ENCODE measurements around the gene AIFM3. TPM values are rescaled to one million over a fixed set of nuclear protein-coding genes. Genes with fewer than 3 reads are reported as not detected.

Gene AIFM3
- total RNA-seq, 1 experiment from 2014 or later = 2.6 TPM

DNA sequence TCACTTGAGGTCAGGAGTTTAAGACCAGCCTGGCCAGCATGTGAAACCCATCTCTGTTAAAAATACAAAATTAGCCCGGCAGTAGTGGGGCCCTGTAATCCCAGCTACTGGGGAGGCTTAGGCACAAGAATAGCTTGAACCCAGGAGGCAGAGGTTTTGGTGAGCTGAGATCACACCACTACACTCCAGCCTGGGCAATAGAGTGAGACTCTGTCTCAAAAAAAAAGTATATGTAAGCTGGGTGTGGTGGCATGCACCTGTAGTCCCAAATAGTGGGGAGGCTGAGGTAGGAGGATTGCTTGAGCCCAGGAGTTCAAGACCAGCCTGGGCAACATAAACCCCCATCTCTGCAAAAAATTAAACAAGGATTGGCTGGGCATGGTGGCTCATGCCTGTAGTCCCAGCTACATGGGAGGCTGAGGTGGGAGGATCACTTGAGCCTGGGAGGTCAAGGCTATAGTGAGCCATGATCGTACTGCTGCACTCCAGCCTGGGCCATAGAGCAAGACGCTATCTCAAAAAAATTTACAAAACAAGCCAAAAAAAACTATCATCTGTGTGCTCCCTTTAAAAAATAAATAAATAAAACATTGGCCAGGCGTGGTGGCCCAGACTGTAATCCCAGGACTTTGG, 39.0 kb upstream of the AIFM3 start (continued):
- TF ChIP-seq MLX (CRISPR knock-in tag; IDR thresholded peaks at IDR 0.05) = no peak
- no peak for TF ChIP-seq IRF2 (CRISPR knock-in tag; IDR thresholded peaks at IDR 0.05; ENCODE audit: borderline replicate concordance, low read depth)
- no peak for TF ChIP-seq ATF3 (CRISPR knock-in tag; conservative IDR thresholded peaks at IDR 0.05)
- TF ChIP-seq PRDM15 (CRISPR knock-in tag; IDR thresholded peaks at IDR 0.05) = no peak

DNA sequence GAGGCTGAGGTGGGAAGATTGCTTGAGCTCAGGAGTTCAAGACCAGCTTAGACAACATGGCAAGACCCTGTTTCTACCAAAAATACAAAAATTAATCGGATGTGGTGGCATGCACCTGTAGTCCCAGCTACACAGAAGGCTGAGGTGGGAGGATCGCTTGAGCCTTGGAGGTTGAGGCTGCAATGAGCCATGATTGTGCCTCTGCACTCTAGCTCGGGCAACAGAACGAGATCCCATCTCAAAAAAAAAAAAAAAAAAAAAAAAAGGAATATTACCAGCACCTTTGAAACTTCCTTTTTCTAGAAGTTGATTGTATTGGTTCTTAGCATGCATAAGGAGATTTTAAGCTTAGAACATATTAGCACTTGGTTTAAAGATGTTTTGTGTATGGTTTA, 38.5 kb upstream of the AIFM3 start:
- H3K9me3 Mint-ChIP-seq = peaks cover 4% of the 10 kb centered on the region; the same call in 1 of the 2 replicates
- no peaks in the 10 kb centered on the region for H3K27me3 Mint-ChIP-seq (ENCODE audit: low read depth)
- peaks cover 34% of the 10 kb centered on the region for H3K4me1 Mint-ChIP-seq
- peaks cover 17% of the 10 kb centered on the region for H3K36me3 Mint-ChIP-seq
- DNase-seq (ENCODE audit: low spot score) (no peak), ATAC-seq (no peak)
- CTCF ChIA-PET = no interaction called here
- H3K27ac Mint-ChIP-seq = peak overlapping the region; percentile 66; the same call in 1 of the 2 replicates
- H3K4me3 Mint-ChIP-seq = no peak overlapping the region
- POLR2A ChIA-PET = no interaction called here
- TF ChIP-seq ZNF281 (CRISPR knock-in tag; IDR thresholded peaks at IDR 0.05) = no peak
- no peak for TF ChIP-seq MXD4 (CRISPR knock-in tag; IDR thresholded peaks at IDR 0.05; ENCODE audit: borderline replicate concordance)
- no peak for TF ChIP-seq NFYB (CRISPR knock-in tag; conservative IDR thresholded peaks at IDR 0.05; ENCODE audit: low read depth)
- TF ChIP-seq, protein P1, sequence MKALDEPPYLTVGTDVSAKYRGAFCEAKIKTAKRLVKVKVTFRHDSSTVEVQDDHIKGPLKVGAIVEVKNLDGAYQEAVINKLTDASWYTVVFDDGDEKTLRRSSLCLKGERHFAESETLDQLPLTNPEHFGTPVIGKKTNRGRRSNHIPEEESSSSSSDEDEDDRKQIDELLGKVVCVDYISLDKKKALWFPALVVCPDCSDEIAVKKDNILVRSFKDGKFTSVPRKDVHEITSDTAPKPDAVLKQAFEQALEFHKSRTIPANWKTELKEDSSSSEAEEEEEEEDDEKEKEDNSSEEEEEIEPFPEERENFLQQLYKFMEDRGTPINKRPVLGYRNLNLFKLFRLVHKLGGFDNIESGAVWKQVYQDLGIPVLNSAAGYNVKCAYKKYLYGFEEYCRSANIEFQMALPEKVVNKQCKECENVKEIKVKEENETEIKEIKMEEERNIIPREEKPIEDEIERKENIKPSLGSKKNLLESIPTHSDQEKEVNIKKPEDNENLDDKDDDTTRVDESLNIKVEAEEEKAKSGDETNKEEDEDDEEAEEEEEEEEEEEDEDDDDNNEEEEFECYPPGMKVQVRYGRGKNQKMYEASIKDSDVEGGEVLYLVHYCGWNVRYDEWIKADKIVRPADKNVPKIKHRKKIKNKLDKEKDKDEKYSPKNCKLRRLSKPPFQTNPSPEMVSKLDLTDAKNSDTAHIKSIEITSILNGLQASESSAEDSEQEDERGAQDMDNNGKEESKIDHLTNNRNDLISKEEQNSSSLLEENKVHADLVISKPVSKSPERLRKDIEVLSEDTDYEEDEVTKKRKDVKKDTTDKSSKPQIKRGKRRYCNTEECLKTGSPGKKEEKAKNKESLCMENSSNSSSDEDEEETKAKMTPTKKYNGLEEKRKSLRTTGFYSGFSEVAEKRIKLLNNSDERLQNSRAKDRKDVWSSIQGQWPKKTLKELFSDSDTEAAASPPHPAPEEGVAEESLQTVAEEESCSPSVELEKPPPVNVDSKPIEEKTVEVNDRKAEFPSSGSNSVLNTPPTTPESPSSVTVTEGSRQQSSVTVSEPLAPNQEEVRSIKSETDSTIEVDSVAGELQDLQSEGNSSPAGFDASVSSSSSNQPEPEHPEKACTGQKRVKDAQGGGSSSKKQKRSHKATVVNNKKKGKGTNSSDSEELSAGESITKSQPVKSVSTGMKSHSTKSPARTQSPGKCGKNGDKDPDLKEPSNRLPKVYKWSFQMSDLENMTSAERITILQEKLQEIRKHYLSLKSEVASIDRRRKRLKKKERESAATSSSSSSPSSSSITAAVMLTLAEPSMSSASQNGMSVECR (CRISPR knock-in tag; IDR thresholded peaks at IDR 0.05; ENCODE audit: borderline replicate concordance) = no peak
- no peak for TF ChIP-seq ZBTB21 (CRISPR knock-in tag; IDR thresholded peaks at IDR 0.05; ENCODE audit: borderline replicate concordance)
- TF ChIP-seq MYBL2 (CRISPR knock-in tag; IDR thresholded peaks at IDR 0.05) = no peak
- no peak for TF ChIP-seq FOXK1 (CRISPR knock-in tag; IDR thresholded peaks at IDR 0.05)
- TF ChIP-seq ATF2 (CRISPR knock-in tag; IDR thresholded peaks at IDR 0.05; ENCODE audit: borderline replicate concordance, low read depth) = no peak
- no peak for TF ChIP-seq NR1H2 (CRISPR knock-in tag; IDR thresholded peaks at IDR 0.05)
- TF ChIP-seq ZNF425 (CRISPR knock-in tag; conservative IDR thresholded peaks at IDR 0.05) = no peak
- TF ChIP-seq, protein P2, sequence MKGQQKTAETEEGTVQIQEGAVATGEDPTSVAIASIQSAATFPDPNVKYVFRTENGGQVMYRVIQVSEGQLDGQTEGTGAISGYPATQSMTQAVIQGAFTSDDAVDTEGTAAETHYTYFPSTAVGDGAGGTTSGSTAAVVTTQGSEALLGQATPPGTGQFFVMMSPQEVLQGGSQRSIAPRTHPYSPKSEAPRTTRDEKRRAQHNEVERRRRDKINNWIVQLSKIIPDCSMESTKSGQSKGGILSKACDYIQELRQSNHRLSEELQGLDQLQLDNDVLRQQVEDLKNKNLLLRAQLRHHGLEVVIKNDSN (CRISPR knock-in tag; IDR thresholded peaks at IDR 0.05) = no peak
- no peak for TF ChIP-seq GRHL2 (CRISPR knock-in tag; IDR thresholded peaks at IDR 0.05; ENCODE audit: insufficient replicate concordance, severe bottlenecking)
- TF ChIP-seq ELF4 (CRISPR knock-in tag; IDR thresholded peaks at IDR 0.05; ENCODE audit: low read depth) = no peak
- no peak for TF ChIP-seq SP1 (CRISPR knock-in tag; conservative IDR thresholded peaks at IDR 0.05)
- TF ChIP-seq ATF3 (CRISPR knock-in tag; conservative IDR thresholded peaks at IDR 0.05) = no peak

Measured in WTC11 (cell line).